A549 (cell line): ENCODE results near the gene MLST8. TPM values are rescaled to one million over a fixed set of nuclear protein-coding genes. Genes with fewer than 3 reads are reported as not detected.

ENCODE experiments used
- ATAC-seq, 2 experiments: fragments of 200-7000 bp in 1 of 2; fragments of >200 bp in 1 of 2; cut with Nextera tagmentation in 1 of 2; cut with Tn5 transposase in 1 of 2; 3 replicates each; pipeline versions ENCODE4 v1.8.0 to v1.9.1; 2018 to 2020; ENCODE audit warnings: mild to moderate bottlenecking in 1 of 2, moderate library complexity in 1 of 2
- CTCF ChIA-PET: fragments of 300-600 bp; sonication (Branson Sonifier 250); formaldehyde crosslinking; extraction: SDS; loops from one replicate; lab custom pipeline; 2021; ENCODE audit warnings: antibody characterized with exemption, inconsistent platforms; lab: Yijun Ruan, JAX
- POLR2A ChIA-PET: fragments of 350-600 bp; formaldehyde crosslinking; extraction: SDS; loops from one replicate; lab custom pipeline; 2021; ENCODE audit warnings: antibody characterized with exemption, inconsistent platforms; lab: Yijun Ruan, JAX
- DNase-seq, 2 experiments: peaks; one replicate each; pipeline versions ENCODE4 v3.0.0 to v3.0.0-alpha.2; 2011 to 2016; ENCODE audit warnings: low read depth in 1 of 2, low spot score in 1 of 2
- FAIRE-seq: peaks from 2 replicates; lab custom pipeline; 2011; peaks lifted over from hg19 to GRCh38; lab: Jason Lieb, UNC
- H3K27ac ChIP-seq, 2 experiments: fragments of >200 bp; sonication (Bioruptor Twin); formaldehyde crosslinking; 3 replicates each; pipeline ENCODE4 v1.5.1; 2016 to 2017
- H3K4me1 ChIP-seq: fragments of >200 bp; sonication (Bioruptor Twin); formaldehyde crosslinking; 3 replicates; pipeline ENCODE4 v1.6.1; 2016
- H3K4me2 ChIP-seq: fragments of >200 bp; sonication (Bioruptor Twin); formaldehyde crosslinking; 3 replicates; pipeline ENCODE4 v1.6.1; 2016
- H3K4me3 ChIP-seq: fragments of >200 bp; sonication (Bioruptor Twin); formaldehyde crosslinking; 3 replicates; pipeline ENCODE4 v1.5.1; 2016
- H3K9me3 ChIP-seq: fragments of >200 bp; sonication (Bioruptor Twin); formaldehyde crosslinking; 3 replicates; pipeline ENCODE4 v1.6.1; 2016
- BCL3 ChIP-seq: fragments of >200 bp; sonication (Bioruptor Twin); formaldehyde crosslinking; IDR thresholded peaks from 3 replicates; pipeline ENCODE4 v1.6.1; 2016
- BHLHE40 ChIP-seq: IDR thresholded peaks from 2 replicates; pipeline ENCODE4 v1.6.1; 2012; ENCODE audit warnings: low read depth, low read length, inconsistent platforms
- CBX2 ChIP-seq: fragments of 200-600 bp; sonication (generic); IDR thresholded peaks from 2 replicates; pipeline ENCODE4 v1.6.1; 2016; ENCODE audit warnings: low read depth, mild to moderate bottlenecking, borderline replicate concordance
- CBX8 ChIP-seq: fragments of 200-600 bp; sonication (generic); IDR thresholded peaks from 2 replicates; pipeline ENCODE4 v1.6.1; 2016
- CHD2 ChIP-seq: fragments of 150-350 bp; IDR thresholded peaks from 2 replicates; pipeline ENCODE4 v1.6.1; 2014; ENCODE audit warnings: low read length; ENCODE audit not compliant: partially characterized antibody
- E2F6 ChIP-seq: IDR thresholded peaks from 2 replicates; pipeline ENCODE4 v1.6.1; 2012; ENCODE audit warnings: low read depth, borderline replicate concordance
- EHF ChIP-seq: fragments of 250-450 bp; sonication (Bioruptor Pico); IDR thresholded peaks from 2 replicates; pipeline ENCODE4 v1.5.0; 2020; ENCODE audit warnings: mild to moderate bottlenecking
- ELK1 ChIP-seq: fragments of 150-350 bp; IDR thresholded peaks from 2 replicates; pipeline ENCODE4 v1.6.1; 2014; ENCODE audit warnings: low read depth, mild to moderate bottlenecking, low read length
- EP300 ChIP-seq, 2 experiments: fragments of >200 bp; sonication (Bioruptor Twin); formaldehyde crosslinking; IDR thresholded peaks; 2 replicates in 1 of 2; 3 replicates in 1 of 2; pipeline ENCODE4 v1.6.1; 2016 to 2017
- FOSB ChIP-seq: fragments of 250-450 bp; sonication (Bioruptor Pico); IDR thresholded peaks from 2 replicates; pipeline ENCODE4 v1.5.0; 2020; ENCODE audit warnings: mild to moderate bottlenecking, moderate library complexity
- FOXS1 ChIP-seq: fragments of 250-450 bp; sonication (Bioruptor Pico); IDR thresholded peaks from 2 replicates; pipeline ENCODE4 v1.5.0; 2020; ENCODE audit warnings: mild to moderate bottlenecking, moderate library complexity
- HDAC2 ChIP-seq: fragments of 200-600 bp; sonication (generic); IDR thresholded peaks from 2 replicates; pipeline ENCODE4 v1.6.1; 2016
- HOXB5 ChIP-seq: fragments of 250-450 bp; sonication (Bioruptor Pico); IDR thresholded peaks from 2 replicates; pipeline ENCODE4 v1.5.0; 2020; ENCODE audit warnings: mild to moderate bottlenecking, moderate library complexity
- JUN ChIP-seq, 2 experiments: fragments of >200 bp; sonication (Bioruptor Twin); formaldehyde crosslinking; IDR thresholded peaks; 2 replicates in 1 of 2; 3 replicates in 1 of 2; pipeline ENCODE4 v1.6.1; 2016 to 2017
- KDM1A ChIP-seq: fragments of 200-600 bp; sonication (generic); IDR thresholded peaks from 2 replicates; pipeline ENCODE4 v1.6.1; 2016; ENCODE audit warnings: low read depth, mild to moderate bottlenecking
- KDM5A ChIP-seq: fragments of 200-600 bp; sonication (generic); IDR thresholded peaks from 2 replicates; pipeline ENCODE4 v1.6.1; 2016; ENCODE audit warnings: antibody characterized with exemption, mild to moderate bottlenecking
- MAX ChIP-seq: IDR thresholded peaks from 2 replicates; pipeline ENCODE4 v1.6.1; 2012
- MAZ ChIP-seq: fragments of 150-350 bp; IDR thresholded peaks from 2 replicates; pipeline ENCODE4 v1.6.1; 2014; ENCODE audit warnings: antibody characterized with exemption, low read depth, low read length, borderline replicate concordance
- MYC ChIP-seq: IDR thresholded peaks from 2 replicates; pipeline ENCODE4 v1.6.1; 2012; ENCODE audit warnings: mild to moderate bottlenecking, inconsistent platforms, low read length, improper control_type of control experiment, borderline replicate concordance
- NR3C1 ChIP-seq: fragments of >200 bp; sonication (Bioruptor Twin); formaldehyde crosslinking; IDR thresholded peaks from 3 replicates; pipeline ENCODE4 v1.6.1; 2017
- PBX3 ChIP-seq: IDR thresholded peaks from 2 replicates; pipeline ENCODE4 v1.6.1; 2012
- POLR2A ChIP-seq: IDR thresholded peaks from 2 replicates; pipeline ENCODE4 v1.6.1; 2012; ENCODE audit warnings: mild to moderate bottlenecking, low read length
- POLR2AphosphoS2 ChIP-seq: conservative IDR thresholded peaks from 2 replicates; pipeline ENCODE4 v1.6.1; 2012; ENCODE audit warnings: low read length, improper control_type of control experiment, inconsistent platforms
- REST ChIP-seq: fragments of 200-600 bp; sonication (generic); IDR thresholded peaks from 2 replicates; pipeline ENCODE4 v1.6.1; 2016; ENCODE audit warnings: antibody characterized with exemption, mild to moderate bottlenecking, moderate library complexity
- RFX5 ChIP-seq: fragments of 450-650 bp; IDR thresholded peaks from 2 replicates; pipeline ENCODE4 v1.7.1; 2014; ENCODE audit warnings: antibody characterized with exemption, mild to moderate bottlenecking, moderate library complexity
- RNF2 ChIP-seq: fragments of 200-600 bp; sonication (generic); IDR thresholded peaks from 2 replicates; pipeline ENCODE4 v1.6.1; 2016; ENCODE audit warnings: low read depth, mild to moderate bottlenecking, antibody characterized with exemption, moderate library complexity, borderline replicate concordance
- SMC3 ChIP-seq: fragments of >200 bp; sonication (Bioruptor Twin); formaldehyde crosslinking; IDR thresholded peaks from 3 replicates; pipeline ENCODE4 v1.6.1; 2018; ENCODE audit warnings: inconsistent platforms
- SREBF2 ChIP-seq: fragments of 450-650 bp; IDR thresholded peaks from 2 replicates; pipeline ENCODE4 v1.6.1; 2014; ENCODE audit warnings: mild to moderate bottlenecking, moderate library complexity
- TP53 ChIP-seq: fragments of 250-450 bp; sonication (Bioruptor Pico); IDR thresholded peaks from 2 replicates; pipeline ENCODE4 v1.5.0; 2021; ENCODE audit warnings: mild to moderate bottlenecking, moderate library complexity
- USF2 ChIP-seq: fragments of 450-650 bp; IDR thresholded peaks from 2 replicates; pipeline ENCODE4 v1.6.1; 2014; ENCODE audit warnings: antibody characterized with exemption
- ZC3H11A ChIP-seq: fragments of 450-650 bp; IDR thresholded peaks from 2 replicates; pipeline ENCODE4 v1.6.1; 2014; ENCODE audit warnings: antibody characterized with exemption, mild to moderate bottlenecking
- ZFP36 ChIP-seq: fragments of 450-650 bp; IDR thresholded peaks from 2 replicates; pipeline ENCODE4 v1.6.1; 2014; ENCODE audit warnings: borderline replicate concordance; ENCODE audit not compliant: partially characterized antibody
- ZNF302 ChIP-seq: fragments of 250-450 bp; sonication (Bioruptor Pico); IDR thresholded peaks from 2 replicates; pipeline ENCODE4 v1.9.0; 2021; ENCODE audit warnings: inconsistent platforms, mild to moderate bottlenecking, moderate library complexity
- ZSCAN20 ChIP-seq: fragments of 250-450 bp; sonication (Bioruptor Pico); IDR thresholded peaks from 2 replicates; pipeline ENCODE4 v1.8.0; 2022; ENCODE audit warnings: mild to moderate bottlenecking, moderate library complexity
- WGBS: methylation state at CpG from one replicate; pipeline ENCODE4 v1.1.6; 2017; ENCODE audit errors: missing lambda C conversion rate; 5-methylcytosine and 5-hydroxymethylcytosine counted together
- polyA plus RNA-seq, 4 experiments: library from polyadenylated mRNA; depleted of rRNA in 3 of 4; stranded (reverse); fragments of >200 nt; fragmentation: RNase III in 1 of 4; extraction: RNeasy Plus Mini Kit Qiagen cat#74134 plus additional on column Dnase treatment in 1 of 4; gene quantifications; 2 replicates in 3 of 4; 3 replicates in 1 of 4; pipeline ENCODE4 v1.2.3, GENCODE V29; 2011 to 2017

The MLST8 gene
- polyA plus RNA-seq, 2 of the 4 experiments (the other 2 are of a cell fraction): 46.8 to 53.9 TPM

GRCh38 chr16:2223221-2223941, 18.1 kb downstream of the MLST8 start, which contains the start of gene E4F1:
E4F1 (plus strand) TSS chr16:2223591; CDS start chr16:2223614, 23 bp downstream.
- peak; percentile 97 to 100 for DNase-seq
- Histone ChIP-seq H3K27ac (peak within 1 kb of the TSS; percentile 96 to 97), H3K4me1 (peaks cover 25% of the 10 kb centered on the region), H3K9me3 (no peaks in the 10 kb centered on the region), H3K4me2 (peak within 1 kb of the TSS; percentile 99), H3K4me3 (peak within 1 kb of the TSS; percentile 98)
- no peak for FAIRE-seq
- 2% methylated on average over 52 of the region's 82 CpGs for WGBS
- ATAC-seq: peak; percentile 95
- POLR2A ChIA-PET: no interaction called here
- CTCF ChIA-PET: interaction anchor here (0.9 to 1.5 kb wide), 2 partner anchors 29 to 48 kb away, joined by 3 read pairs; partner anchors contain the start of gene ECI1
- TF ChIP-seq NR3C1 (no peak), FOXS1 (CRISPR knock-in tag) (0 out of 2 replicates have a peak, but pooled peaks have one; percentile 7), BCL3 (peak; percentile 88), FOSB (CRISPR knock-in tag) (no peak), POLR2A (peak; percentile 95), RFX5 (no peak), PBX3 (peak; percentile 93), JUN (IDR thresholded peaks at IDR 0.05) (peak; percentile 24 to 71; a peak in 2 of 5 replicates), MAZ (no peak), ZSCAN20 (no peak), TP53 (CRISPR knock-in tag) (no peak), REST (peak; percentile 73), ELK1 (no peak), USF2 (no peak), MYC (peak; percentile 56; the same call in 1 of the 2 replicates), CBX8 (no peak), CHD2 (peak; percentile 78), HOXB5 (CRISPR knock-in tag) (no peak), BHLHE40 (no peak), CBX2 (no peak), POLR2AphosphoS2 (no peak), HDAC2 (no peak), E2F6 (peak; percentile 76; the same call in 1 of the 2 replicates), SREBF2 (no peak), EHF (no peak), KDM5A (no peak; the same call in 1 of the 2 replicates), RNF2 (no peak), EP300 (IDR thresholded peaks at IDR 0.05) (no peak), ZFP36 (no peak), ZC3H11A (no peak), MAX (peak; percentile 90), KDM1A (no peak), SMC3 (no peak), ZNF302 (CRISPR knock-in tag) (no peak)
